Activated CD4-positive, CD25-positive, alpha-beta regulatory T cell treated with anti-CD3 and anti-CD28 coated beads, Interleukin-2, amount 50 U/mL, for 72 hours (primary cell): ENCODE measurements around the gene PLXDC1.
"Not testable (repeated sequence)": the region's sequence is repeated elsewhere in the genome, so short reads cannot be mapped to it uniquely, and the experiment has no call there.

ENCODE experiments used
- DNase-seq: peaks from one replicate; pipeline ENCODE4 v3.0.0; 2021

The PLXDC1 gene

DNA sequence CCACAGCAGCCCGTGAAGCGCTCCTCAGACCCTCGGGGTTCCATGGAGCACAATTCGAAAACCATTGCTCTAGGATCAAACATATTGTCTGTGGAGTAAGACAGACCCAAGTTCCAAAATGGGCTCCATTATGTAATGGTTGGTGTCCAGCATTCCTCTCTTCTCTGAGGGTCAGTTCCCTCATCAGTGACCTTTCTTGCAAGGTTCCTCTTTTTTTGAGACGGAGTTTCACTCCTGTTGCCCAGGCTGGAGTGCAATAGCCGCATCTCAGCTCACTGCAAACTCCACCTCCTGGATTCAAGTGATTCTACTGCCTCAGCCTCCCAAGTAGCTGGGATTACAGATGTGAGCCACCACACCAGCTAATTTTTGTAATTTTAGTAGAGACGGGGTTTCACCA, 28.4 kb downstream of the PLXDC1 start:
- DNase-seq = no peak

DNA sequence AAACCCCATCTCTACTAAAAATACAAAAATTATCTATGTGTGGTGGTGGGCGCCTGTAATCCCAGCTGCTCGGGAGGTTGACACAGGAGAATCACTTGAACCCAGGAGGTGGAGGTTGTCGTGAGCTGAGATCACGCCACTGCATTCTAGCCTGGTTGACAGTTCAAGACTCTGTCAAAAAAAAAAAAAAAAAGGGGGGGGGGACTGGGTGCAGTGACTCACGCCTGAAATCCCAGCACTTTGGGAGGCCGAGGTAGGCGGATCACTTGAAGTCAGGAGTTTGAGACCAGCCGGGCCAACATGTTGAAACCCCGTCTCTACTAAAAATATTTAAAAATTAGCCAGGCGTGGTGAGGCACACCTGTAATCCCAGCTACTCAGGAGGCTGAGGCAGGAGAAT, 29.5 kb downstream of the PLXDC1 start:
- DNase-seq = not testable (repeated sequence)

DNA sequence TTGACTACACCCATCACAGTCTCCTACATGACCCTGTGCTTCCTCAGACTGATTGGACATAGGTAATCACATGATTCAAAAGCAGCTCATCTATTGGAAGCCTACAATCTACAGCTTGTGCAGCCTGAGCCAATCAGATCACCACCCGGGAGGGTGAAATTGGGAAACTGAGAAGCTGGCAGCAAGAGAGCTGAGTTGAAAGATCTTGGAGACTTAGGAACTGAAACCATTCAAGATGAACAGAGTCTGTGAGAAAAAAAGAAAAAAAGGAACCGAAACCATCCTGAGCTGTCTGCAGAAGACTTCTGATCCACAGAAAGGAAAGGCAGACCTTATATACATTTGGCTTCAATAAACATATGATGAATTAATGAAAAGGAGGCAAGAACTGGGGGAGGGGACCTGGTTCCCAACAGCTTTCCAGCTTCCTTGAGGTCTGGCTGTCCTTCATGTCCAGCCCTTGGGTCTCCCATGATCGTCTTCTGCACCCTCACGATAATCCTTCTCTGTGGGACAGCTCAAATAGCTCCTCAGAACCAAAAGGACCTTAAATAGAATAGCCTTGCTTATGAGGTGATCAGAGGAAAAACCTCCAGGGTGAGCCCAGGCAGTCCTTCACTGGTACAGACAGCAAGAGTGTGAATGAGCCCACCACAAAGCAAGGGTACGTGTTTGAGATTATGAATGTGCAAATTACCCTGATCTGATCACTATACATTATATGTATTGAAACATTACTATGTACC, 32.6 kb downstream of the PLXDC1 start:
- no peak for DNase-seq

DNA sequence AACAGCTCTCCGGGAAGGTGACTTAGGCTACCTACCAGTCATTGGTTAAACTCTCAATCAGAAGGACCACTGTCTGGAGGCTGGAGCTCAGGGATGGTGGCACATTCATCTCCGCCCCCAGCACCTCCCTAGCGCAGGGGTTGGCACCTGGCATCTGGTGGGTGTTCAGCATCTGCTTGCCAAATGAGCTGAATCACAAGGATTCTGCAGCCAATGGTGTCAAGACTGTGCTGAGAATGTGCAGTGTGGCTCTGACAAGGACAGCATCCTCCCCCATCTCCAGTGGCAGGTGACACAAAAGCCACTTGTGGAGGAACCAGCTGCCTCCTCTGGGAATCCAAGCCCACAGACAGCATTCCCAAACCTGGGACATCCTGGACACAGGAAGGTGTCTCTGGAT, 35.2 kb downstream of the PLXDC1 start:
- no peak for DNase-seq

DNA sequence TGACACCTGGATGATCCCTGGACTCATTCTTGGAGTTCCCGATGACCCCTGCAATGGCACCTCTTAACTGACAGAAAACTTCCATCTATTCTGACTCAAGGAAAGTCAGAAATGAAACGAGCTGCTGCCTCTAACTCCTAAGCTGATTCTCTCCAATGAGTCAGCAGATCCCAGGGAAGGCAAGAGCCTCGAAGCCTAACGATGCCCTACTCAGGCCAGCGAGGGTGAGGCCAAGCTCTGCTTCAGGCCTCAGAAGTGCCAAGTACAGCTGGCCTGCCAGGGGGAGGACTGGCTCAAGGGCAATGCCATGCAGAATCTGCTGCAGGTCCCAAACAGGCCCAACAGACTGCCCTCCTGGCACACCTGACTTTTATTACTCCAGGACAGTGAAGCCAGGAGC, 36.3 kb downstream of the PLXDC1 start:
- DNase-seq = no peak

DNA sequence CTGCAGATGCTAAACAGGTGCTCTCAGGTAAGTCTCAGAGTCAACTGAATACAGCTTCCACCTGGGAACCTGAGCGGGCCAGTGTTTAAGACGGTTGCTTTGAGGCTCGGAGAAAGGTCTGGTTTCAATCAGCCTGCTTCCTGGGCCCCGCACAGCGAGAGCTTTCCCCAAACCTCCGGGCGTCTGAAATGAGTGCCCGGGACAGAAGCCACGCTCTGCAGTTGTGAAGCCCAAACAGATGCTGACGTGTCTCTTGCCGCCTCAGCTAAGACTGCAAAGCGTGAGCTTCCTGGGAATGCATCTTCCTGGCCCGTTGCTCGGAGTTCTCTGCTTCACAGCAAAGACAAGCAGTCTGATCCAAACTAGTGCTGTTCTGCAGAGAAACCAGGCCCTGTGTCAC, 36.7 kb downstream of the PLXDC1 start:
- no peak for DNase-seq

DNA sequence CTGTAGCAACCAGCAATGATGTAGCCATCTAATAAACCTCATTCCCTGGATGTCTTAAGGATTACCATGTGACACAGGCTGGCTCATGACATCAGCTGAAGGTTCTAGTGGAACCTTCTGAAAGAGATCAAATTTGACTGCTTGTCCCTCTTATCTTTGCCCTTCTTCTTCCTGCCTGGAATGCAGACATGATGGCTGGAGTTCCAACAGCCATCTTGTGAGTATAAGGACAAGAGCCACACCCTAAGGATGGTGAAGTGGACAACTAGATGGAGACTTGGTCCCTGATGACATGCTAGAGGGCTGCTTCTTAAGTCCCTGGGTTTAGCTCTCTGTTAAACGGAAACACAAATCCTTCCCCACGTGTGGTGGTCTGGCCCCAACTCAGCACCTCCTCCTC, 37.6 kb downstream of the PLXDC1 start:
- no peak for DNase-seq

DNA sequence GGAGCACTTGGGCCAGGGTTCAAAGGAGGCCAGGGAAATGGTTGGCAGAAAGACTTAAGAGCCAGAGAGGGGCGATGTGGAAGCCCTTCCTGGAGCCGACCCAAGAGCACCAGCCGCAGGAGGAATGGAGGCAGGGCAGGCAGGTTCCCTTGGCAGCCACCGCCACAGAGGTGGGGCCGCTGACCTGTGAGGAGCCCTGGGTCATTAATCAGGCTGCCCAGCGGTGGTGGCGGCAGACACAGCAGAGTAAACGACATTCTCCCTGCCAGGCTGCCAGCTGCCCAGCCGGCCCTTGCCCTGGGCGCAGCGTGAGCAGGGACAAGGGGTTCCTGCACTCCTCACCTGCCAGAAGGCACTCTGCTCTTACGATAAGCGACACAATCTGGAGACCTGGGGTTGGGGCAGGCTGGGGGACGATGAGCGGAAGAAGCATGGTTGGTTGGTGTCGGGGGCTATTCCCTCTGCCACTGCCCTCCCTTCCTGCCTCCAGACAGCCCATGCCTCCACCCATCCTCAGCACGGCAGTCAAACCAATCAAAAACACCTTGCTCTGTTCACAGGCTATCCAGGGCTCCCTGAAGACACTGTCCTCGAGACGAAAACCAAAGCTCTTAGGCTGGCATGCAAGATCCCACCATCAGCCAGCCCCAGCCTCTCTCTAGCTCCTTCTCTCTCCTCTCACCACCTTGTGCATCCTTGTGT, 40.9 kb downstream of the PLXDC1 start:
- DNase-seq = no peak

DNA sequence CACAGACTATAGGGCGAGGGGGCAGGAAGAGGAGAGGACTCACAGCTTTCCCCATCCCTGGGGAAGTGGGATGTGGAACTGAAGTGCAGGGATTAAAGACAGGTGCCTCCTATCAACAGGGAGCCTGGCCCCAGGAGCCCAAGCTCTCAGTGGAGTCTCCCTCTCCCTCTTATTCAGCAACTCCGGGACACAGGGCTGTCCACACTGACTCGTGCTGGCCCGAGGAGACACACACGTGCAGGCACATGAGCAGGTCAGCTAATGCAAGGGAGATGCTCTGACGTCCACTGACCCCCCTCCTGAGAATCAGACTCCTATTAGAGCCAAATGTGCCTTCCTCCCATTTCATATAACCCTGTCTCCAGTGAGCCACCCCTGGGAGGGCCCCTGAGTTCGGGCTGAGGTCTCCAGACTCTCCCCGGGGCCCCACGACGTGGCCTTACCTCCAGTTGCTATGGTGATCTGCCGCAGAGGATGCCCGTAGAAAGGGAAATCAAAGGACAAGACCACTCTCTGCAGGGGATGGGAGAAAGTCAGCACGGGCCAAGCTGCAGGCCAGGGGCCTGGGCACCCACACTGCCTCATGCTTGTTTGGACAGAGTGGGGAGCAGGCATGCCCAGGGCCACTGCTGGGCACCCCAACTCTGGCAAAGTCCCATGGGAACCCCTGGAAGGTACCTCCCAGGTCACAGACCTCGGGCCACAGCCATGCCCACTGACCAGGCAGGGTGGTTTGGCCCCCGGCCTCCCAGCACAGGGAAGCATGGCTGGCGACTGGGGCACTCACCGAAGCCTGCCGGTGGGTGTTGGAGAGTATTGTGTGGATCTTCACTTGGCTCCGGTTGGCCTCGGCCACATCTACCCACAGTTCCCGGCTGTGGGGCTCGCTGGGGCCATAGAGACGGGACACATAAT, 42.7 kb downstream of the PLXDC1 start:
- no peak for DNase-seq

DNA sequence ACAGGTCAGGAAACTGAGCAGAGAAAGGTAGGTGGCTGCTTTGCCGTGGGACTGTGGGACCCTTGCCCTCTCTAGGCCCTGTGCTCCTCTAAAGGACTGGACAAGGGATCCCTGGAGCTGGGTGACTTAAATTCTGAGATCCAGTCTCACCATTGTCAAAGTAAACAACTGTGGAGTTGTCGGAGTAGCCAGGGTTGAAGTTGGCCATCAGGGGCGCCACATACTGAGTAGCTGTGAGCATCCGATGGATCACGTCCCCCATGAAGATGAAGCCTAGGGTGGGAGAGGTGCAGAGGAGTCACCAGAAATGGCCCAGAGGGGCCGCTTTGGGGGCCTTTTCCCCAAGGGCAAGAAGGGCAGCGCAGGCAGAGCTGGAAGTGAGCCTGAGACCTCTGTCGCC, 43.5 kb downstream of the PLXDC1 start:
- DNase-seq = no peak

DNA sequence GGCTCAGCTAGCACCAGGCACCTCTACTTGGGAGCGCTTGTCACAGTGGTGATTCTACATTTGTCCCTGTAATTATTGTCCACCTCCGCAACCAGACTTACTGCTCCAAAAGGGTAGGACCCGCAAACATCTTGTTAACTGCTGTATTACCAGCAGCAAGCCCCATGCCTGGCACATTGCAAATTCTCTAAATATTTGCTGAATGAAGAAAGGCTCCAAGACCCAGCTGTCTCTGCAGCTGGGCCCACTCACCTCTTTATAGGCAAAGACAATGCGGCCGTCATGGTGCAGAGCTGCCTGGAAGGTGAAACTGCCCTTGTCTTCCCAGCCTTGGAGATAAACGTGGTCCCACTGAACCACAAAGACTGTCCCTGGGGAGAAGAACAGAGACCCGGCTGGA, 44.3 kb downstream of the PLXDC1 start:
- DNase-seq = no peak

DNA sequence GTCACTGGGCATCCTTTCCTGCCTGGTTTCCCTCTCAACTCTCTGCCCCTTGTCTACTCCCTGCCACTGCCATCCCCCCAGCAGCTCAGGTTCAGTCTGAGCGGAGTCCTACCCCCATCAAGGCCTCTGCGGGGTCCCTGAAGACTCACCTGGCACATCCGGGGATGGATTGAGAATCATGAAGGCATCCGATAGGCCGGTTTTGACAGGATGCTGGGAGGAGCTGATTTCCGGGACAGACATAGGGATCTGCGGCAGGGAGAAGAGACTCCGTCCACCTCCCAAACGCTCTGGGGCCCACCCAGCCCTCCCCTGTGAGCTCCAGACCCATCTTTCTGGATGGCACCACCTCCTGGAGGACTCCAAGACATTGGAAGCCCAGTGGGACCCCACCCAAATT, 45.7 kb downstream of the PLXDC1 start:
- DNase-seq = no peak

DNA sequence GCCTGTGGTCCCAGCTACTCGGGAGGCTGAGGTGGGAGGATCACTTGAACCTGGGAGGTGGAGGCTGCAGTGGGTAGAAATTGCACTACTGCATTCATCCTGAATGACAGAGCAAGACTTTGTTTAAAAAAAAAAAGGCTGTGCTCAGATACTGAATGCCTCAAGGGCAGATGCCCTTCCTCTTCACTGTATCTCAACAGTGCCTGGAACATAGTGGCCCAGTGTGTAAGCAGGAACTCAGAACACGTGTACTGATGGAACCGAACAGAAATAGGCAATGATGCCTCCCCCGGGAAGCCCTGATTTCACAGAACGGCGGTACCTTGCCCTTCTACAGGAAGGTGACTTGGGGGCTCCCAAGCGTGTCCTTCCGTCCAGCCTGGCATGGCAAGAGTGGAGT, 46.8 kb downstream of the PLXDC1 start:
- DNase-seq = no peak

DNA sequence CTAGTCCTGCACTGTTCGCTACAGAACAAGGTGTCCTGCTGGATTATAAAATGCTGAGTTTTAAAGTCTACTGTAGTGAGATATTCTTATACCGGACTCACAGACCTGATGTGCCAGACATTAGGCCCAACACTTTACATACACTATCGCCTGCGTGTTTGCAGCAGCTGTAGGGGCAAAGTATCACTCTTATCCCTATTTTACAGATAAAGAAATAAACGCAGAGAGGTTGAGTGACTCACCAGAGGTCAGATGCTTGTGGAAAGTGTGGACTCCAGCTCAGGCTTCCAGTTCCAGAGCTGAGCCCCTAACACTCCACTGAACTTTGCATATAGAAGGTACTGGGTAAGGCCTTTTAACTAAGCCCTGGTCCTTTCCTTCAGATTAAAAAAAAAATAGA, 47.4 kb downstream of the PLXDC1 start:
- no peak for DNase-seq

DNA sequence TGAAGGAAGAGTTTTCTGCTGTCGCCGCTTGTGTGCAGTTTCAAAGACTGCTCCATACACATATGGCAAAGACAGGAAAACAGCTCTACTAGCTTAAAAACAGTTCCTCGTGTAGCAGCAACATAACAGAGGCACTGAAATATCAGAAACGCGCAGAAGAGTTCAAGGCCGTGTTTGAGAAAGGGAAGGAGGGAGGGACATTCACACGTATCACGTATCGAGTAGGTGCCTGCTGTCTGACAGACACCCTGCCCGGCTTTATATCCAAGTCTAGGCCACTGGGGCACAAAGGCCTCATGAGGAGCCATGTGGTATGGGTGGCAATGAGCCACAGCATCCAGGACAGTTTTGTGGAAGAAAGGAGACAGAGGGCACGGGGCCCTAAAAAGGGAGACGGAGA, 50.3 kb downstream of the PLXDC1 start:
- no peak for DNase-seq

DNA sequence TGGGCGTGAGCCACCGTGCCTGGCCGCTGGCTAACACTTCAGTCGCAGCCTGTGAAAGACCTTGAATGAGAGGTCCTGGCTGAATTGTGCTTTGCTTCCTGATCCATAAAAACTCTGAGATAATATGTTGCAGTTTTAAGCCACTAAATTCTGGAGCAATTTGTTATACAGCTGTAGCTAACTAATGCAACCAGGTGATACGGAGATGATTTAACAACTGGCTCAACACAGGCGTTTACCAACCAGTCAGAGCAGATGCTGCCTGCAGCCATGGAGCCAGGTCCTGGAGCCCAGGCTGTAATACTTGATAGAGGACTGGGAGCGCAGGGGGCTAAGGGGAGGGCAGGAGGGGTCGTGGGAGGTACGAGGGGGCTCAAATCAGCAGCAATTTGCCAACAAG, 50.9 kb downstream of the PLXDC1 start:
- DNase-seq = no peak

DNA sequence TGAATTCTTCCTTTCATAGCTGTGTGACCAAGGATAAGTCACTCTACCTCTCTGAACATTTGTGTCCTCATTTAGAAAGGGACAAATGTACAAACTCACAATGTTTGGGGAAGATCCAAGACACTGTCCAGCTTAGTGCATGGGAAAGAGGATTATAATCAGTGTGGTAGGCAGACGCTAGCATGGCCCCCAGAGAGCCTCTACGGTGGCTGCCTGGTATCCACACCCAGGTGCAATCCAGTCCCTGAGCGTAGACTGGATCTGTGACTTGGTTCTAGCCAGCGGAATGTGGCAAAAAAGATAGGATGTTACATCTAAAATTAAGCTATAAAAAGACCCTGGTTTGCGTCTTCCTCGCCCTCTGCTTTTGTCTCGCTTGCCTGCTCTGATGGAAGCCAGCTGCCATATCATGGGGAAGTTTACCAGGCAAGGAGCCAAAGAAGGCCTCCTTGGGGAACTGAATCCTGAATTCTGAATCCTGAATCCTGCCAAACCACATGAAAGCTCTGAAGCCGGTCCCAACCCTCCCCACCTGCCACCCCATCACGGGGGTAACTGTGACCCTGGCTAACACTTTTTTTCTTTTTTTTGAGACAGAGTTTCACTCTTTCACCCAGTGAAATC, 51.7 kb downstream of the PLXDC1 start:
- DNase-seq = no peak

DNA sequence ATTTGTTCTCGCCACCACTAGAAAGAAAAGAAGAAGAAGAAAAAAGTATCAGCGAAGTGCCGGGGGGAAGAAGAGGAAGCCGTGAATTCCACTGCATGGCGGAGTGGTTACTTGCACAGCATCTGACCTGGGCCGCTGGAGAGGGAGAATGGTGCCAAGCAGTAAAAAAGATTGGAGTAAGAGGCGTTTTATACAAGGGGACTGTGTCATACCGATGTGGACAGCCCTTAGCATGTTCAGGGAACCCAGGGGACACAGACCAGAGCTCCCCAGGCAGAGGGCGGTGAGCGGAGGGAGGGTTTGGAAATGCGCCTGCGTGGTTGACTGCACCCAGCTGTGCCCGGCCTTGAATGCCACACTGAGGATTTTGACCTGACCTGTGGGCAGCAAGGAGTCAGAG, 52.8 kb downstream of the PLXDC1 start:
- DNase-seq = no peak

DNA sequence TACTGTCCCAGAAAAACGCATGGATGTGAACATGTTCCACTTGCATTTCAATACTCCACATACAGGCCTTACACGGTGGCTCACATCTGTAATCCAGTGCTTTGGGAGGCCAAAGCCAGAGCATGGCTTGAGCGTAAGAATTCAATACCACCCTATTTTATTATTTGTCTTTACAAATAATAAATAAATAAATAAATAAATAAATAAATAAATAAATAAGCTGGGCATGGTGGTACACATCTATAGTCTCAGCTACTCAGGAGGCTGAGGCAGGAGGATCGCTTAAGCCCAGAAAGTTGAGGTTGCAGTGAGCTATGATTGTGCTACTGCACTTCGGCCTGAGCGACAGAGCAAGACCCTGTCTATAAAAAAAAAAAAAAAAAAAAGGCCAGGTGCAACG, 53.9 kb downstream of the PLXDC1 start:
- no peak for DNase-seq

DNA sequence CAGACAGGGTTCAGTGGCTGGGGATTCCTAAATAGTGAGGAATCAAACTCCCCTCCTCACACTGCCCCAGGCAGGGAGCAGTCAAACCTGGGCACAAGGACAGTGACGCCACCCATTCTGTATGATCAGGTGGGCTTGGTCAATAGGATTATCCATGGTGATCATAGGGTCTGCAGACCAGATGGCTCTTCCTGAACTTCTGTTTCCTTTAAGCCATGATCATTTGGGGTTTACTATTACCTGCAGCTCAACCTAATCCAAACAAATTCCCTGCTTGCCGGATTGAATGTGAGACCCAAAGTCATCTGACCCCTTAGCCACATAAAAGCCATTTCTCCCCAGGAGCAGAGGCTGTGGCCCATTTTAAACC, 54.3 kb downstream of the PLXDC1 start:
- DNase-seq = no peak

DNA sequence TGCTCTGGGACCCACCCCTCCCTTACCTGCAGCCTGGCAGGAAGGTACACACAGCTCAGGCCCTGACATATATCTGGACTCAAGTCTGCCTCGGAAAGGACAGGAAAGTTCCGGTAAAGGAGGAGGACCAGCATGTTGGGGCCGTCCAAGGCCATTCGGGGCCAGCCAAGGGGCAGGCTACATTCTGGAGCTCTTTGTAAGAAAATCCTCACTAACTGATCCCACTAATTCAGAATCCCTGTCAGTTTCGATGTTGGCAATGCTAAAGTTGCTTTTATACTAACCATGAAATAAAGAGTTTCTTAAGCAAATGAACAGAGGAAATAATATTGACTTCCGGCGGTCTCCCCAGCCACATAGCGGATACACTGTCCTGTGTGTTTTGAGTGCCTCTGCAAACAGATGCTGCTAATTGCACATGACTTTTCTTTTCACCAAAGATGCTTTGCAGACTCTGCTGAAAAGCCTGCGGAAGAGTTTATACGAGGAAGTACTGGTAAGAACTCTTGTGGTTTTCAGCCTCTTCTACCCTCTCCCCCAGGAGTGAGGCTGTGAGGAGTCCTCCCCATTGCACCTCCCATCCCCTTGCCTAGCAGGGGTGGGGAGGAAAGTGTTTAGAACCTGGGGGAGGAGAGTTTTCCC, 54.8 kb downstream of the PLXDC1 start:
- no peak for DNase-seq

DNA sequence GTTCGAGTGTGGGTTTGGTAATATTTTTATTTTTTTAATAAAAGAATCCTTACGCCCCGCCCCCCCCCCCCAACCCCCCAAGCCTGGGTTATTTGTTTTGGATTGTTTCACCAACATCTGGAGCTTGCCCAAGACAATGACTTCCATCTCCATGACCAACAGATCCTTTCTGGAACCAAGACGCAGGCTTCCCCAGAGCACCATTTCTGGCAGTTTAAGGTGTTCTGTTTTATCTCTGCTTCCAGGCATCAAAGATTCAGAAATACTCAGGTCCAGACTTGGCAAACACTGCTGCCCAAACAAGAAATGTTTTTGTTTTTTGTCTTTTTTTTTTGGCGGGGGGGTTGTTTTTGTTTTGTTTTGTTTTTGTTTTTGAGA, 56.1 kb downstream of the PLXDC1 start:
- no peak for DNase-seq
